GM18507 (cell line): ENCODE measurements around the gene SERPINB10.
"Not testable (repeated sequence)": the region's sequence is repeated elsewhere in the genome, so short reads cannot be mapped to it uniquely, and the experiment has no call there.

Experiments
- DNase-seq: peaks from one replicate; pipeline ENCODE4 v3.0.0; 2011; ENCODE audit warnings: low read depth; ENCODE audit not compliant: insufficient read length; ENCODE audit errors: extremely low spot score
- FAIRE-seq: peaks from 2 replicates; lab custom pipeline; 2011; peaks lifted over from hg19 to GRCh38; lab: Jason Lieb, UNC

Gene SERPINB10

GRCh38 chr18:63890237-63890949 lies 17.4 kb upstream of the SERPINB10 start:
- DNase-seq: no peak
- FAIRE-seq: no peak

- DNase-seq: no peak
- FAIRE-seq: peak; percentile 73
Observed at GRCh38 chr18:63890950-63891304, 16.8 kb upstream of the SERPINB10 start.

- no peak for DNase-seq
- no peak for FAIRE-seq
Observed at GRCh38 chr18:63892566-63892965, 15.2 kb upstream of the SERPINB10 start.

- no peak for DNase-seq
- FAIRE-seq: no peak
Observed at GRCh38 chr18:63894106-63894772, 13.5 kb upstream of the SERPINB10 start.

GRCh38 chr18:63895190-63895589 lies 12.6 kb upstream of the SERPINB10 start:
- FAIRE-seq: no peak
- no peak for DNase-seq

GRCh38 chr18:63897072-63897471 lies 10.7 kb upstream of the SERPINB10 start:
- no peak for FAIRE-seq
- DNase-seq: no peak

- FAIRE-seq (no peak), DNase-seq (no peak)
Observed at GRCh38 chr18:63899206-63899605, 8.6 kb upstream of the SERPINB10 start.

GRCh38 chr18:63903851-63904570 lies 3.7 kb upstream of the SERPINB10 start:
- no peak for DNase-seq
- FAIRE-seq: no peak

GRCh38 chr18:63904694-63905093 lies 3.1 kb upstream of the SERPINB10 start:
- FAIRE-seq (no peak), DNase-seq (no peak)

GRCh38 chr18:63905361-63905760 lies 2.4 kb upstream of the SERPINB10 start:
- FAIRE-seq (peak; percentile 70), DNase-seq (no peak)

- FAIRE-seq (peak; percentile 36), DNase-seq (no peak)
Observed at GRCh38 chr18:63906056-63906455, 1.7 kb upstream of the SERPINB10 start.

GRCh38 chr18:63908858-63909257 lies 1.1 kb downstream of the SERPINB10 start:
- DNase-seq: no peak
- FAIRE-seq: no peak

- DNase-seq (no peak), FAIRE-seq (peak; percentile 59)
Observed at GRCh38 chr18:63909870-63910269, 2.1 kb downstream of the SERPINB10 start.

- FAIRE-seq (no peak), DNase-seq (no peak)
Observed at GRCh38 chr18:63917817-63918216, 10.1 kb downstream of the SERPINB10 start.

- no peak for DNase-seq
- FAIRE-seq: no peak
Observed at GRCh38 chr18:63922049-63922448, 14.3 kb downstream of the SERPINB10 start.

- DNase-seq: no peak
- FAIRE-seq: no peak
Observed at GRCh38 chr18:63924551-63924950, 16.8 kb downstream of the SERPINB10 start.

GRCh38 chr18:63928331-63928730 lies 20.6 kb downstream of the SERPINB10 start:
- DNase-seq (no peak), FAIRE-seq (no peak)

GRCh38 chr18:63929369-63929768 lies 21.6 kb downstream of the SERPINB10 start:
- DNase-seq, FAIRE-seq: not testable (repeated sequence)

GRCh38 chr18:63930773-63931354 lies 23.1 kb downstream of the SERPINB10 start:
- FAIRE-seq: no peak
- DNase-seq: no peak
